Stomach (tissue), 9 donors: ENCODE results near the gene RHAG. TPM values are rescaled to one million over a fixed set of nuclear protein-coding genes. Genes with fewer than 3 reads are reported as not detected.
"Not testable (repeated sequence)": the region's sequence is repeated elsewhere in the genome, so short reads cannot be mapped to it uniquely, and the experiment has no call there.

Source experiments
- DNase-seq, 2 donors: peaks; one replicate each; pipeline versions ENCODE4 v3.0.0 to v3.0.0-alpha.2; 2013 to 2019
- H3K27ac ChIP-seq, 5 donors: fragments of 200-600 bp in 4 of 5; sonication (generic) in 4 of 5; one replicate each; pipeline ENCODE4 v1.5.1; 2013 to 2019; ENCODE audit warnings: mild to moderate bottlenecking in 1 of 5, moderate library complexity in 1 of 5
- H3K27me3 ChIP-seq, 3 donors: fragments of 200-600 bp; sonication (generic); one replicate each; pipeline ENCODE4 v1.5.1; 2017 to 2019; ENCODE audit warnings: mixed run types in 1 of 3
- H3K36me3 ChIP-seq, 4 donors: fragments of 200-600 bp; sonication (generic); 1 replicate in 3 of 4; 2 replicates in 1 of 4; pipeline ENCODE4 v1.5.1; 2016 to 2019
- H3K4me1 ChIP-seq, 4 donors: fragments of 200-600 bp; sonication (generic); one replicate each; pipeline ENCODE4 v1.5.1; 2016 to 2019
- H3K4me3 ChIP-seq, 4 donors: fragments of 200-600 bp; sonication (generic) in 3 of 4; one replicate each; pipeline ENCODE4 v1.5.1; 2016 to 2019; ENCODE audit warnings: mild to moderate bottlenecking in 1 of 4
- H3K9me3 ChIP-seq, 4 donors: fragments of 200-600 bp; sonication (generic); one replicate each; pipeline ENCODE4 v1.5.1; 2016 to 2019
- CTCF ChIP-seq, 7 experiments: fragments of 450-650 bp in 4 of 7; fragments of 200-600 bp in 3 of 7; sonication (generic) in 3 of 7; IDR thresholded peaks; one replicate each; pipeline ENCODE4 v1.5.1; 2016 to 2019; ENCODE audit warnings: antibody characterized with exemption in 7 of 7, control low read depth in 2 of 7, mild to moderate bottlenecking in 1 of 7
- EP300 ChIP-seq: sonication (generic); formaldehyde crosslinking; IDR thresholded peaks from one replicate; pipeline ENCODE4 v1.6.1; 2017; ENCODE audit warnings: antibody characterized with exemption
- POLR2A ChIP-seq, 4 donors: fragments of 450-650 bp; IDR thresholded peaks; one replicate each; pipeline ENCODE4 v1.6.1; 2016; ENCODE audit warnings: antibody characterized with exemption in 4 of 4, control low read depth in 2 of 4, mild to moderate bottlenecking in 1 of 4, moderate library complexity in 1 of 4
- POLR2AphosphoS5 ChIP-seq, 3 donors: sonication (generic); formaldehyde crosslinking; IDR thresholded peaks; one replicate each; pipeline ENCODE4 v1.6.1; 2016; ENCODE audit warnings: antibody characterized with exemption in 3 of 3
- WGBS, 5 donors: extraction: QIAGEN DNeasy Blood & Tissue Kit in 3 of 5; methylation state at CpG; one replicate each; pipeline versions ENCODE4 v1.1.5 to v1.1.7; 2013 to 2018; 5-methylcytosine and 5-hydroxymethylcytosine counted together
- intact Hi-C: fragments of 100-400 bp; cut with DNase I; formaldehyde crosslinking; loops from one replicate; pipeline ENCODE4 v1.15.1; 2023; ENCODE audit warnings: low total_unique reads
- polyA plus RNA-seq, 3 donors: library from polyadenylated mRNA; stranded (reverse); fragments of 200-250 nt; gene quantifications; one replicate each; pipeline ENCODE4 v1.2.3, GENCODE V29; 2013
- total RNA-seq, 5 donors: library from RNA; depleted of rRNA; stranded (reverse); fragments of >200 nt; gene quantifications; one replicate each; pipeline versions ENCODE4 v1.1.0 to v1.2.3, GENCODE V29; 2014 to 2016
- donor health status: healthy with polysubstance abuse.
- donor health status: Bipolar disorder and iron deficiency.
- donor health status: healthy.

Gene RHAG
- total and polyA plus RNA-seq, 8 donors: 0.08 to 0.92 (median 0.31) TPM; not detected in 4

GRCh38 chr6:49609285-49609684 is 27.4 kb downstream of the RHAG start:
- Histone ChIP-seq H3K27me3 (peaks cover 0 to 3% (median 0%) of the 10 kb centered on the region in 3 donors), H3K27ac (no peak overlapping the region), H3K36me3 (no peaks in the 10 kb centered on the region), H3K4me3 (no peak overlapping the region), H3K4me1 (no peaks in the 10 kb centered on the region), H3K9me3 (no peaks in the 10 kb centered on the region)
- DNase-seq: no peak
- WGBS, 5 donors: 33 to 87% (median 74%) methylated on average over 1 of the region's 1 CpG
- intact Hi-C loops: loop anchor here (10.0 kb wide), 1 partner anchor 84 kb away; no protein-coding TSS in a partner anchor
- no peak for TF ChIP-seq POLR2A (IDR thresholded peaks at IDR 0.05)
- TF ChIP-seq EP300: no peak
- TF ChIP-seq POLR2AphosphoS5 (IDR thresholded peaks at IDR 0.05): no peak

- intact Hi-C loops: loop anchor here (10.0 kb wide), 1 partner anchor 83 kb away; no protein-coding TSS in a partner anchor
- not testable (repeated sequence) for DNase-seq, H3K9me3 ChIP-seq, H3K36me3 ChIP-seq, H3K4me3 ChIP-seq, H3K4me1 ChIP-seq, H3K27ac ChIP-seq, H3K27me3 ChIP-seq
- 77 to 87% (median 85%) methylated on average over 9 of the region's 9 CpGs for WGBS, 5 donors
Measured at GRCh38 chr6:49608275-49608674, 28.4 kb downstream of the RHAG start.

- Histone ChIP-seq H3K27ac (no peak overlapping the region), H3K36me3 (no peaks in the 10 kb centered on the region)
- DNase-seq: no peak
Measured at GRCh38 chr6:49607391-49607982, 29.2 kb downstream of the RHAG start.

GRCh38 chr6:49606721-49607390 is 29.8 kb downstream of the RHAG start:
- H3K4me1 ChIP-seq: no peaks in the 10 kb centered on the region
- WGBS, 5 donors: 30 to 41% (median 37%) methylated on average over 4 of the region's 4 CpGs
- H3K27me3 ChIP-seq: peaks cover 0 to 3% (median 0%) of the 10 kb centered on the region in 3 donors
- H3K4me3 ChIP-seq: no peak overlapping the region
- TF ChIP-seq EP300 (no peak), POLR2A (IDR thresholded peaks at IDR 0.05) (no peak), CTCF (IDR thresholded peaks at IDR 0.05) (peak in 5 of 7 experiments; percentile 69 to 76 (median 71)), POLR2AphosphoS5 (IDR thresholded peaks at IDR 0.05) (peak in 1 of 3 donors; percentile 63)
- H3K36me3 ChIP-seq: no peaks in the 10 kb centered on the region
- no peaks in the 10 kb centered on the region for H3K9me3 ChIP-seq
- no peak overlapping the region for H3K27ac ChIP-seq
- peak in 1 of 2 donors; percentile 92 for DNase-seq
- intact Hi-C loops: loop anchor here (10.0 kb wide), 1 partner anchor 82 kb away; no protein-coding TSS in a partner anchor

More at GRCh38 chr6:49607391-49607982, 29.2 kb downstream of the RHAG start:
- no peak for TF ChIP-seq POLR2A (IDR thresholded peaks at IDR 0.05)
- no peak for TF ChIP-seq POLR2AphosphoS5 (IDR thresholded peaks at IDR 0.05)
- TF ChIP-seq EP300: no peak
- no peak for TF ChIP-seq CTCF (IDR thresholded peaks at IDR 0.05)
- Histone ChIP-seq H3K4me1 (no peaks in the 10 kb centered on the region), H3K4me3 (no peak overlapping the region), H3K27me3 (peaks cover 0 to 3% (median 0%) of the 10 kb centered on the region in 3 donors), H3K9me3 (no peaks in the 10 kb centered on the region)
- intact Hi-C loops: loop anchor here (10.0 kb wide), 1 partner anchor 83 kb away; no protein-coding TSS in a partner anchor

GRCh38 chr6:49604080-49604479 is 32.6 kb downstream of the RHAG start:
- DNase-seq, H3K27me3 ChIP-seq, H3K27ac ChIP-seq, H3K4me3 ChIP-seq, H3K9me3 ChIP-seq, H3K36me3 ChIP-seq, H3K4me1 ChIP-seq: not testable (repeated sequence)
- intact Hi-C loops: loop anchor here (10.0 kb wide), 1 partner anchor 79 kb away; no protein-coding TSS in a partner anchor
- WGBS, 5 donors: 84 to 95% (median 91%) methylated on average over 3 of the region's 3 CpGs

GRCh38 chr6:49587262-49587661 is 49.4 kb downstream of the RHAG start:
- H3K4me3 ChIP-seq, H3K4me1 ChIP-seq, H3K27ac ChIP-seq, H3K9me3 ChIP-seq, DNase-seq, H3K27me3 ChIP-seq, intact Hi-C loops, H3K36me3 ChIP-seq: not testable (repeated sequence)
- WGBS, 5 donors: 83 to 90% (median 86%) methylated on average over 5 of the region's 5 CpGs
